ENCODE results near the gene PSMF1. TPM values are rescaled to one million over a fixed set of nuclear protein-coding genes. Genes with fewer than 3 reads are reported as not detected.

Gene PSMF1
- total RNA-seq, 1 donor from 2014 or later = 133 TPM

DNA sequence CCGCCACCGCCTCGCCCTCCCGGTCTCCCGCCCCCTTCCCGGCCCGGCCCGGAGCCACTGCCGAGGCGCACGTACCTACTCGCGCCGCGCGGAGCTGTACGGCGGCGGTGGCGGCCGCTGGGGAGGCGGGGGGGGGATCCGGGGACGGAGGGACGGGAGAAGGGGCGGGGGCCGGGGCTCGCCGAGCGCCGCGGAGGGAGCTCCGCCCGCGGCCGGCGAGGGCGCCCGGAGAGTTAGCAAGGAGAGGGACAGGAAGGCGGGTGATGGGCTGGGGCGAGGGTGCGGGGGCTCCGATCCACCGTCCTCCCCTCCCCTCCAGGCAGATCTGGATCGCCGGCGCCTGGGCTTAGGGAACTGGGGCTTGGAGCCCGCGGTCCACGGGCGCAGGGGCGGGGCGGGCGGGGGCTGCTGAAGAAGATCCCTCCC, 66.9 kb downstream of the PSMF1 start:
- TF ChIP-seq EZH2 (IDR thresholded peaks at IDR 0.05; ENCODE audit: insufficient read depth, low read length) = peak; percentile 35
- TF ChIP-seq, protein P1, sequence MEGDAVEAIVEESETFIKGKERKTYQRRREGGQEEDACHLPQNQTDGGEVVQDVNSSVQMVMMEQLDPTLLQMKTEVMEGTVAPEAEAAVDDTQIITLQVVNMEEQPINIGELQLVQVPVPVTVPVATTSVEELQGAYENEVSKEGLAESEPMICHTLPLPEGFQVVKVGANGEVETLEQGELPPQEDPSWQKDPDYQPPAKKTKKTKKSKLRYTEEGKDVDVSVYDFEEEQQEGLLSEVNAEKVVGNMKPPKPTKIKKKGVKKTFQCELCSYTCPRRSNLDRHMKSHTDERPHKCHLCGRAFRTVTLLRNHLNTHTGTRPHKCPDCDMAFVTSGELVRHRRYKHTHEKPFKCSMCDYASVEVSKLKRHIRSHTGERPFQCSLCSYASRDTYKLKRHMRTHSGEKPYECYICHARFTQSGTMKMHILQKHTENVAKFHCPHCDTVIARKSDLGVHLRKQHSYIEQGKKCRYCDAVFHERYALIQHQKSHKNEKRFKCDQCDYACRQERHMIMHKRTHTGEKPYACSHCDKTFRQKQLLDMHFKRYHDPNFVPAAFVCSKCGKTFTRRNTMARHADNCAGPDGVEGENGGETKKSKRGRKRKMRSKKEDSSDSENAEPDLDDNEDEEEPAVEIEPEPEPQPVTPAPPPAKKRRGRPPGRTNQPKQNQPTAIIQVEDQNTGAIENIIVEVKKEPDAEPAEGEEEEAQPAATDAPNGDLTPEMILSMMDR (IDR thresholded peaks at IDR 0.05; ENCODE audit: insufficient read depth, low read depth, low read length) = no peak
- Histone ChIP-seq H3K4me2 (ENCODE audit: low read length) (peak overlapping the region; percentile 54), H2AFZ (ENCODE audit: low read depth, low read length) (no peak overlapping the region), H3K4me3 (ENCODE audit: insufficient read depth, low read depth, low read length) (no peak overlapping the region), H3K79me2 (ENCODE audit: insufficient read depth, low read length) (no peaks in the 10 kb centered on the region), H3K27ac (ENCODE audit: low read depth, low read length) (no peak overlapping the region), H3K9me3 (ENCODE audit: insufficient read depth, low read depth, low read length) (no peaks in the 10 kb centered on the region), H3K36me3 (ENCODE audit: insufficient read depth, low read length) (no peaks in the 10 kb centered on the region), H3K4me1 (ENCODE audit: insufficient read depth, low read length) (no peaks in the 10 kb centered on the region), H3K27me3 (ENCODE audit: insufficient read depth, low read length) (peaks cover 52% of the 10 kb centered on the region), H4K20me1 (ENCODE audit: insufficient read depth, low read length) (peaks cover 8% of the 10 kb centered on the region), H3K9ac (ENCODE audit: low read length) (no peak overlapping the region)
- Mint-ChIP-seq H3K36me3 (ENCODE audit: low read depth, unreplicated experiment) (peaks cover 1% of the 10 kb centered on the region), H3K27me3 (ENCODE audit: low read depth, unreplicated experiment) (peaks cover 45% of the 10 kb centered on the region), H3K27ac (ENCODE audit: unreplicated experiment) (no peak overlapping the region), H3K9me3 (ENCODE audit: unreplicated experiment) (peaks cover 4% of the 10 kb centered on the region), H3K4me3 (ENCODE audit: unreplicated experiment) (no peak overlapping the region), H3K4me1 (ENCODE audit: low read depth, unreplicated experiment) (no peaks in the 10 kb centered on the region)
- DNase-seq (ENCODE audit: low read depth) (no peak), FAIRE-seq (no peak)

GRCh38 chr20:1185790-1186334, 67.5 kb downstream of the PSMF1 start:
- H3K27me3 ChIP-seq (ENCODE audit: insufficient read depth, low read length) = peaks cover 55% of the 10 kb centered on the region
- no peak for FAIRE-seq
- no peaks in the 10 kb centered on the region for H3K9me3 ChIP-seq (ENCODE audit: insufficient read depth, low read depth, low read length)

More at GRCh38 chr20:1185790-1186334, 67.5 kb downstream of the PSMF1 start:
- TF ChIP-seq EZH2 (IDR thresholded peaks at IDR 0.05; ENCODE audit: insufficient read depth, low read length) = no peak
- TF ChIP-seq, protein P1 (IDR thresholded peaks at IDR 0.05; ENCODE audit: insufficient read depth, low read depth, low read length) = peak; percentile 16
- peaks cover 1% of the 10 kb centered on the region for H3K36me3 Mint-ChIP-seq (ENCODE audit: low read depth, unreplicated experiment)
- H3K36me3 ChIP-seq (ENCODE audit: insufficient read depth, low read length) = no peaks in the 10 kb centered on the region
- H3K27ac ChIP-seq (ENCODE audit: low read depth, low read length) = no peak overlapping the region
- H3K79me2 ChIP-seq (ENCODE audit: insufficient read depth, low read length) = no peaks in the 10 kb centered on the region
- no peaks in the 10 kb centered on the region for H3K4me1 Mint-ChIP-seq (ENCODE audit: low read depth, unreplicated experiment)
- peaks cover 6% of the 10 kb centered on the region for H3K9me3 Mint-ChIP-seq (ENCODE audit: unreplicated experiment)
- H3K4me2 ChIP-seq (ENCODE audit: low read length) = peak overlapping the region; percentile 54
- H3K4me3 Mint-ChIP-seq (ENCODE audit: unreplicated experiment) = peak overlapping the region; percentile 73
- peaks cover 50% of the 10 kb centered on the region for H3K27me3 Mint-ChIP-seq (ENCODE audit: low read depth, unreplicated experiment)
- H2AFZ ChIP-seq (ENCODE audit: low read depth, low read length) = no peak overlapping the region
- no peak overlapping the region for H3K9ac ChIP-seq (ENCODE audit: low read length)
- DNase-seq (ENCODE audit: low read depth) = peak; percentile 4
- peaks cover 8% of the 10 kb centered on the region for H4K20me1 ChIP-seq (ENCODE audit: insufficient read depth, low read length)
- no peak overlapping the region for H3K27ac Mint-ChIP-seq (ENCODE audit: unreplicated experiment)
- no peak overlapping the region for H3K4me3 ChIP-seq (ENCODE audit: insufficient read depth, low read depth, low read length)
- H3K4me1 ChIP-seq (ENCODE audit: insufficient read depth, low read length) = no peaks in the 10 kb centered on the region
